Colon (tissue), 2 donors: Measurements from ENCODE around the gene LIFR.

ENCODE experiments used
- FAIRE-seq: peaks from 2 replicates; lab custom pipeline; 2012; peaks lifted over from hg19 to GRCh38; lab: Jason Lieb, UNC
- donor health status: control.
- donor health status: control.

Gene LIFR

DNA sequence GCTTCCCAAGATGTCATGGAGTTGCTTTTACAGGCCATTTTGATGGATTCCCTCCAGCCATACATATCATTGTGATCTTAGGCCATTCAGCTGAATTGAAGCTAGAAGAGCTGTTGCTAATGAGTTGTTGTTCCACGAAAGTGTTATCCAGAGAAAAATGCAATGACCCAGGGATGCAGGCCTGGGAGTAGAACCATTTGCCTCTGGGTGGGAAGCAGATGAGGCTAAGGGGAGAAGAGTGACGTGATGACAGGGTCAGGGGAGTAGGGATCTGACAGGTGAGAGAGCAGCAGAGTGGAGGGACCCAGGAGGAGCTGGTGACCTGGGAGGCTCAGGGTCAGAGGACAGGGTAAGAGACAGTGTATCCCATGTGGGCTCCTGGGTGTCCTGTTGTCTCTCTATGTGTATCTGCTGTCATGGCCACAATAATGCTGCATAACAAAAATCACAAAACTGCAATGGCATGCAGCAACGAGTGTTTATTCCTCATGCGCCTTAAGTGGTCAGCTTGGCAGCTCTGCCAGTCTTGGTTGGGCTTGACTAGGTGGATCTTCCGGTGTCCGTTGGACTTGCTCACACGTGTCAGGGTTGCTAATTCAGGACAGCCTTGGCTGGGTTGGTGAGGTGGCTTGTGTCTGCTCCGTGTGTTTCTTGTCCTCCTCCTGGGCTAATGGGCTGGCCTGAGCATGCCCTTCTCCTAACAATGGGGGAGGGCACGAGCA, 90.6 kb downstream of the LIFR start:
- no peak for FAIRE-seq

GRCh38 chr5:38465061-38465460, 91.4 kb downstream of the LIFR start:
- no peak for FAIRE-seq

DNA sequence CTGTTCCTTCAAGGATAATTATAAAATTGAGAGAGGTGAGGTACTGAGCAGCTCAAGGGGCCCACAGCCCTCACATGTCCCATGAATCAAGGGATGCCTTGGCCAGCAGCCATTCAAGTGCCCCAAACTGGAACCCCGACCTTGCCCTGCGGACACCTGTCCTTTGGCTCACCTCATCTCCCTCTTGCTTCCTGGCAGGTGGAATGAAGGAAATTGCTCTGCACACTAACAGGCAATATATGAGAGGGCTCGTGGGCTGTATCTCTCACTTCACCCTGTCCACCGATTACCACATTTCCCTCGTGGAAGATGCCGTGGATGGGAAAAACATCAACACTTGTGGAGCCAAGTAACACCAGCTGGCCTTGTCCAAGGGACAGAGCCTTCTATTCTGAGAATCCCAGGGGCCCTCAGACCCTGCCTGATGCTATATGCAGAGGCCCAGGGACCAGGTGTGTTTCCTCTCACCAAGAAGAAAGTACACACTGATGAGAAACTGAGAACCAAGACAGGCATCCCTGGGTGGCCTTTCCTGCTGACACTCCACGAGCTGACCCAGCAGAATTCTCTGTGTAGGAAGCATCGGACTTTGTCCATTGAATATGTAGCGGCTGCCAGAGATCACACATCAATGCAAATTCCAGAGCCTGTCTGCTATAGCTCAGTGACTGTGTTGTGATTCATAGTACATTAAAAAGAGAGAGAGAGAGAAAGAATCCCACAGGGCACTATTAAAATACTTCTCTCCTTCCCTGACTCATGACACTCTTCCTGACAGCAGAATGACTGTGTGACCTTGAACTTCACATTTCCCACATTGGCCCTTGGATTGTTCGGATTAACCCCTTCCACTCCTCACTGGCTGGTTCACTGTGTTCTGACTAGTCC, 92.6 kb downstream of the LIFR start:
- FAIRE-seq: no peak

DNA sequence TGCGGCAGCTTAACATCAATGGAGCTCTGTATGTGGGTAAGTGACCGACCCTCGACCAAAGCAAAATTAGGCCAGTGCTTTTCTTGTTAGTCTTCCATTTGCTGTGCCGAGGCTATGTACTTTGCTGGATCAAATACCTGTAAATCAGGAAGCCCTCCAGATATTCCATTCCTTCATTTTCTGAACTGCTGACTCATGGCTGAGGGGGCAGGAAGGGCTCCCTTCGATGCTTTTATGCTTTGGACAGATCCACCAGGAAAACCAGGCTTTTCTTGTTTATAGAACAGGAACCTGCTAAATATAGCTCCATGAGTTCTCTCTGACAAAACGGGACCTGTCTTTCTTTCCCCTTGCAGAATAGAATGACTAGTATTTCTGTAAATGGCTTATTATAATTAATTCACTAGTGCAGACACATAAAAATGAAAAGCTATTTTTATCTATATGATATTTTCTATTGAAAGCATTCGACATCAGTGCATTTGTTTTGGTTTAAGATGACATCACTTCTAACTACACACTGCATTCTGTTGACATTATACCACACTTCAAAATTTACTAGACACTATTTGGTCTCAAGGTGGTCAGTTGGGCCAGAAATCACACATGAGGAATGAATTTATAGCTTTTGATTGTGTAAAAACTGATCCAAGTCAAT, 93.3 kb downstream of the LIFR start:
- no peak for FAIRE-seq

DNA sequence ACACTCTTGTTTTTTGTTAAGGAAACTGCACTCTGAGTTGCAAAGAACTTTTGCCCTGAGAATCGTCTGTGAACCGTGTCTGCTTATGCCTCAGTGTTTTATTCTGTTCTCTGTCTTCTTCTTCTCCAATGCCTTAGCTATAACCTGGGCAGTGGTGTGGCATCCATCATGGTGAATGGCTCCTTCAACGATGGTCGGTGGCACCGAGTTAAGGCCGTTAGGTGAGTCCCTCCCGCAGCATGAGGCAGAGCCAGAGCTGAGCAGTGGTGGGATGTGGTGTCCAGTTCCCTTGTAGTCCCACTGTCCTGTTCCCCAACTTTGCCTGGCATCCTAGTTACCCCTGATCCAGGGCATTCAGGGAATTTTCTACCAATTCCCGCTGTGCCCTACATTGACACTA, 98.3 kb downstream of the LIFR start:
- FAIRE-seq: no peak

- FAIRE-seq: no peak
Measured at GRCh38 chr5:38456657-38457399, 99.6 kb downstream of the LIFR start.

- FAIRE-seq: no peak
Measured at GRCh38 chr5:38455796-38456330, 100.6 kb downstream of the LIFR start.

GRCh38 chr5:38453921-38454320, 102.5 kb downstream of the LIFR start:
- no peak for FAIRE-seq

DNA sequence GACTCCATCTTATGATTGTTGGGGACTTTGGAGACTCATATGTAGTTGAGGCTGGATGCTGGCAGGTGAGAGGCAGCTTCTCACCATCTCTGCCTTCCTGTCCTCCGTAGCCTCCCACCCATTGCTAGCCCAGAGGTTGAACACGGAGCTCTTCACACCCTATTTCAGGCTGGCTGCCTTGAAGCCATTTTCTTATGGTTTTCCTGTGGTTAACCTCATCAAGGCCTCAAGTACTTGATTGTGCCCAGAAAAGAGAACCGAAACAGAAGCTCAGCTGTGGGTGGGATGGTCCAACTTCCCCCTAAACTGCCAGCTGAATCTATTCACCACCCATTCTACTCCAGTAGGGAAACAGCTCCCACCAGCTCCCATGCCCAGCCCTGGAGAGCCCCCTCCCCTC, 102.9 kb downstream of the LIFR start:
- no peak for FAIRE-seq

- FAIRE-seq: no peak
Measured at GRCh38 chr5:38452201-38452600, 104.2 kb downstream of the LIFR start.

DNA sequence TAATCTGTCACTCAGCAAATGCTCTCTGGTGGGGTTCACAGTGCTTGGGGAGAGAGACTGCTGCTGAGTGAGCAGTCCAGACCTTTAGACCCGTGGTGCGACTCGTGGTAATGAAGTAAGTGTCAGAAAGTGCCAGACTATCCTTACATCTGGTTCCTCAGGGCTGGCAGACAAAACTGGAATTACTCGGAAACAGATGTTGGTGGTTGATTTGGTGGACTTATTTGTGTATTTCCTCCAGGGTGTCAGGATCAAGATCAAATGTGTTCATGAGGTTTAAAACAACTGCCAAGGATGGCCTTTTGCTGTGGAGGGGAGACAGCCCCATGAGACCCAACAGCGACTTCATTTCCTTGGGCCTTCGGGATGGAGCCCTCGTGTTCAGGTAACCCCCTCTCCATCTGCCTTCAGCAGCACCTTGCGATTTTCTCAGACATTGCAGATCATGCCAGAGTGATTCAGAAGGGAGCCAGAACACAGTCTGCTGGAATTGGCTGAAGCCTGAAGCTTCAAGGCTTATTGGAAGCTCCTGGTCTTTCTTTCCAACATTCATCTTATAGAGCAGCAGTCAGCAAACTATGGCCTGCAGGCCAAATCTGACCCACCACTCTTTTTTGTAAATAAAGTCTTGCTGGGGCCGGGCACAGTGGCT, 105.2 kb downstream of the LIFR start:
- no peak for FAIRE-seq

DNA sequence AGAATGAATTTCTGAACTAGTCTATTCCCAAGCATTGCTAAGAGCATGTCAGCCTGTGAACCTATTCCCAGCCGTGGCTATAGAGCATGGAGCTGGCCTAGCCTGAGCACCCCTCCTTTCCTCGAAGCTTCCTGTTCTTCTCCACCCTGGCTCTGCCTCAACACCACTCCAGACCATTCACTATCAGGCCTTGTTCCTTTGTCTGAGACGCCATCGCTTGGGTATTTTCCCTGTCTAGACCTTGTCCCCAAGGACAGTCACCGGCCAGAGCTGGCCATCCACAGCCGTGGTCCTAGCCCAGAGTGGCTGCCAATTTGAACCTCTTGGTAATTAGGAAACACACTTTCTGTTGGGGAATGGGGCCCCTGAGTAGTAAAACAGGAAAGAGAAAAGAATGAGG, 105.8 kb downstream of the LIFR start:
- FAIRE-seq: no peak

DNA sequence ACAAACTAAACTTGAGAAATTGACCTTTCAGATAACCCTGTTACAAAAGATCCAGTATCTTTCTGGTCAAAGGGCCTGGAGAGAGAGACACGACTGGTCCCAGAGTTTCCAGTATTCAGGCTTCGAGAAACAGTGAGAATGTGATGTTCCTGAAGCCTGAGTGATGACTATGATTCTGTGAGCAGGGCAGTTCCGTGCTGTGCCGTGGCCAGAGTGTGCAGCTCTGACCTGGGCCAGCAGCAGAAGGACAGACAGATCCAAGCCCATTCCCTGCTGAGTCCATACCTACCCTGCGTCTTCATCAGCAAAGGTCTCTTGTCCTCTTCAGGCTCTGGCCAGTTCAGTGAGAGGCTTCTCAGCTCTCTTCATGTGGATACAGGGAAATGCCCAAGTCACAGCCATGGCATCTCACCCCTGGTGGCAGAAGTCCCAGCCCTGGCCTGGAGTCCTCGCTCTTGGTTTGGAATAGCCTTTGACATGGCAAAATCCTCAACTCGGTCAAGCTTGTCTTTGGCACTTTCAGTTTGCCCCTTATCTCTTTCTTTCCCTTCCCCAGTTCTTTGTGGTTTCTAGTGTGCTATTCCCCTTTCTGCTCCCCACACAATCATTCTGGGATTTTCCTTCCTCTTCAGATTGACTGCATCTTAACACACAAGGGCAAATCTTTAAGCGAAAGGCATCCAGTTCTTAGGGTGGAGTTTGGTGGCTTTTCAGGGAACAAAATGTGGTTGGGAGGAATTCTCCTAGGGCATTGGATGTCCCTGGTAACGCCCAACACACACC, 107.7 kb downstream of the LIFR start:
- FAIRE-seq: no peak

DNA sequence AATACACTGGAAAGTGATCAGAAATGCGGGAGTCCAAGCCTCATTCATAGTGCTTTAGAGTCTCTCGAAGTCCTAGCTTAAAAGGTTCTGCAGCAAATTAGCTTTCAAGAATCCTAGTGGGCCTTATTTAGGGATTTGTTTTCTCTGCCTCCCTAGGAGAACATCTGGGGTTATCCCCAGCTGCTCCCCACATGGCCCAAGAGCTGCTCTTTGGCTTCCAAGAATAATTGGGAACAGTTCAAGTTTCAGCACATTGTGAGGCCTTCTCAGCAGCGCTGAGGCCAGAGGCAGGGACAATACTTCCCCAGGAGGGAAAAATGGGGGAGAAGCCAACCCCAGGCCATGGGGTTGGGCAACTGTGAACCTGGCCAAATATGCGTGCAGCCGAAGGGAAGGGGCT, 108.7 kb downstream of the LIFR start:
- no peak for FAIRE-seq

GRCh38 chr5:38447056-38447455, 109.4 kb downstream of the LIFR start:
- no peak for FAIRE-seq

GRCh38 chr5:38446029-38446522, 110.4 kb downstream of the LIFR start:
- no peak for FAIRE-seq

GRCh38 chr5:38445374-38446028, 110.9 kb downstream of the LIFR start:
- no peak for FAIRE-seq

- no peak for FAIRE-seq
Measured at GRCh38 chr5:38443390-38443789, 113.1 kb downstream of the LIFR start.

- peak; percentile 98 for FAIRE-seq
Measured at GRCh38 chr5:38442247-38442573, 114.2 kb downstream of the LIFR start.
